ENCODE data around the gene UGT1A9.
"Not testable (repeated sequence)": the region's sequence is repeated elsewhere in the genome, so short reads cannot be mapped to it uniquely, and the experiment has no call there.

UGT1A9 gene

DNA sequence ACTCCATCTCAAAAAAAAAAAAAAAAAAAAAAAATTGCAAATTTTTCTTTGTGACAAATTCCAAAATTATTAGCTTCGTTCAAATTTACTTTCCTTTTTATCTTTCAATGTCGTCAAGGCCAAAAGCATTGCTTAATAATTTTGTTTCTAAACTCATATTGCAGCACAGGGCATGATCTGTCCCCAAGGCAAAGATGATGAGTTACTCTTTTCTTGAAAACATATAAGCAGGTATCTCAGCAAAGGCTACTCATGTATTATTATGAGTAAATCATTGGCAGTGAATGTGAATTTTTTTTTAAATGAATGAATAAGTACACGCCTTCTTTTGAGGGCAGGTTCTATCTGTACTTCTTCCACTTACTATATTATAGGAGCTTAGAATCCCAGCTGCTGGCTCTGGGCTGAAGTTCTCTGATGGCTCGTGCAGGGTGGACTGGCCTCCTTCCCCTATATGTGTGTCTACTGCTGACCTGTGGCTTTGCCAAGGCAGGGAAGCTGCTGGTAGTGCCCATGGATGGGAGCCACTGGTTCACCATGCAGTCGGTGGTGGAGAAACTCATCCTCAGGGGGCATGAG is 9.9 kb downstream of the UGT1A9 start, which contains the start of gene UGT1A7:
UGT1A7 (plus strand) TSS at position 381 of the 579 bp plus-strand sequence; CDS start at position 418, 37 bp downstream.
- no peak for DNase-seq

DNA sequence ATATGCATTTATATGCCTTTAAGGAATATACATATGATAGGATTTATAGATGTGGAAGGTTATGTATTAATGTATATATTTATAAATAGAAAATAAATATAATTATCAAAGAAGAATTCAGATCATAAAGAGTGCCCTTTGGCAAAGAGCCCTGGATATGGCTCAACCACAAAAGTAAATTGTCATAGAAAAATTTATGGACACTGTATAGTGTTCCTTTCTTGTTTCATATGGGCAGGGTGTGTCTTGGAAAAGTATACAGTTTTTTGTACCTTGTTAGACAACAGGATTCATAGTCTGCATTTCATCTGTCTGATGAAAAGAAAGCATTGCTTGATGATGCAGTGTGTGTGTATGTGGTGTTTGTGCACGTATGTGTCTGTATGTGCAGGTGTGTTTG is 12.9 kb downstream of the UGT1A9 start:
- DNase-seq = no peak

DNA sequence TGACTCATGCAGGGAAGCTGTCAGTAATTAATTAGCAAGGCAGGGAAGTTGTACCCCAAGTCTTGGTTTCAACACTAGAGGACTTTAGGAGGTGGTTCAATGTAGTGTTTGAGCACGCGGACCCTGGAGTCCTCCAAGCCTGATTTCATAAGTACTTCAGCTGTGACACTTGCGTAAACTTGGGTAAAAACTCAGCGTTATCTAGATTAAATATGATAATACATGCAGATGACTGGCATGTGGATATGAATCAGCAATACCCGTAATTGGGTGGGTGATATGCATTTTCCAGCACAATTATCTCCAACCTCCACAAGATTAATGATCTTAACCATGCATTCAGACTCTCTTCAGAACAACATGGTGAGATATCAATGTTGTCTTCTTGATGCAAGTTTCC is 15.2 kb downstream of the UGT1A9 start:
- no peak for DNase-seq

DNA sequence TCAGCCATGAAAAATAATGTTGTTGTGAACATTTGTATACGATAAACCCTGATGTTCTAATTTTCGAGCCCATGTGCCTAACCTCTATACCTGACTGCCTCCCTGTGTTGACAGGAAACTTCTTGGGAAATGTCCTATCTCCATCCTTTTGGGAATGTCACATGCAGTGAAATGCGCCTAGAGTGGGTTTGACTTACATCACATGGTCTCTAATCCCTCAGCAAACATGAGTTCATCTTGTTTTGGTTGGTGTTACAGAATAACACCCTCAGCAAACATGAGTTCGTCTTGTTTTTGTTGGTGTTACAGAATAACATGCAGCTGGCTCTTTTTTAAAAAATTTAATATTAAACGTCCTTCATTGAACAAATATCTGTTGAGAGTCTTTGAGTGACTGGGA is 16.6 kb downstream of the UGT1A9 start:
- DNase-seq = no peak

DNA sequence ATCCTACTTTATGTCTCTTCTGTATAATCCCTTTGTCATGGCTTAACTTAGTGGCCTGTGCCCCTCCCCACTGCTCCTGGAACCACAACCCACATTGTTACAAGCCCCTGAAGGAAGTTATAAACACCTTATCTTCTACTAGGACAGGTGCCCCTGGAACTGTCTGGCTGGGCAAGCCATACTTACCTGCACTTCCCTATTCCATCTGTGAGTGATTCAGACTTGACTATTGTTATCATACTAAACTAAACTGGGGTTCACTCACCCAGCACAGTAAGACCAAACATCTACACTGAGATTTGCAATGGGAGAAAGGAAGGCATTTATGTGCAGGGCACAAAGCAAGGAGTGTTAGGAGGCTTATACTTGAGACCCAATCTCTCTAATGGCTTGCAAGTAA is 17.3 kb downstream of the UGT1A9 start:
- no peak for DNase-seq

DNA sequence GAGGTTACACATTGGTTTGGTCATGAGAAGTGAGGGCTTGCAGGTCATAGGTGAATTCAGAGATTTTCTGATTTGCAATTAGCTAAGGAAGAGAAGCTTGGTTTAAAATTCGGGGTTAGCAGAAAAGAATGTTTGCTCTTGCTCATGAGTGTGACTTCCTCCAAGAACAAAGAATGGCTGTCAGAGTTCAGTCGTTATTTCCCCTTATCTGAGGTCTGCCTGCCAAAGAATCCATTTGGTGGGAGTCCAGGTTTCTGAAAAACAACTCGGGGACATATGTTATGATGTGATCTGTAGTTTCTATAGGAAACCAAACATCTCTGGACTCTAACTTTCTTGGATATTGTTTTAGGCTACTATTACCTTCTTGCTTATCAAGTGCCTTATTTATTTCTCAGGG is 17.8 kb downstream of the UGT1A9 start:
- DNase-seq = no peak

DNA sequence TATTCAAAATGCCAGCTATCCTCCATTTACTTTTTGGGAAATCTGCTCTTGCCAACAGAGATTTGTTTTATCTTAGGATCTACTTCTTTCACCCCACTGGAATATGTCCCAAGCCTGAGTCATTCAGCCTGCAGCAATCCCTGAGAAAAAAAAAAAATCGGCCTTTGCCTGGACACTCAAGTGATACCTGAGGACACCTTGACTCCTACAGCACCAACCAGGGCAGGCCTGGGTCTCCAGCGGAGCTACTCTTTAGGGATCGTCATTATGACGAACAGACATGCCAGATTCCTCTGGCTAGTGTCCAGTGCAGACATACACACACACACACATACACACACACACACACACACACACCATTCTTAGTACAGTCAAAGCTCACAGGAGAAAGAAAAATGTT is 18.7 kb downstream of the UGT1A9 start:
- DNase-seq = no peak

DNA sequence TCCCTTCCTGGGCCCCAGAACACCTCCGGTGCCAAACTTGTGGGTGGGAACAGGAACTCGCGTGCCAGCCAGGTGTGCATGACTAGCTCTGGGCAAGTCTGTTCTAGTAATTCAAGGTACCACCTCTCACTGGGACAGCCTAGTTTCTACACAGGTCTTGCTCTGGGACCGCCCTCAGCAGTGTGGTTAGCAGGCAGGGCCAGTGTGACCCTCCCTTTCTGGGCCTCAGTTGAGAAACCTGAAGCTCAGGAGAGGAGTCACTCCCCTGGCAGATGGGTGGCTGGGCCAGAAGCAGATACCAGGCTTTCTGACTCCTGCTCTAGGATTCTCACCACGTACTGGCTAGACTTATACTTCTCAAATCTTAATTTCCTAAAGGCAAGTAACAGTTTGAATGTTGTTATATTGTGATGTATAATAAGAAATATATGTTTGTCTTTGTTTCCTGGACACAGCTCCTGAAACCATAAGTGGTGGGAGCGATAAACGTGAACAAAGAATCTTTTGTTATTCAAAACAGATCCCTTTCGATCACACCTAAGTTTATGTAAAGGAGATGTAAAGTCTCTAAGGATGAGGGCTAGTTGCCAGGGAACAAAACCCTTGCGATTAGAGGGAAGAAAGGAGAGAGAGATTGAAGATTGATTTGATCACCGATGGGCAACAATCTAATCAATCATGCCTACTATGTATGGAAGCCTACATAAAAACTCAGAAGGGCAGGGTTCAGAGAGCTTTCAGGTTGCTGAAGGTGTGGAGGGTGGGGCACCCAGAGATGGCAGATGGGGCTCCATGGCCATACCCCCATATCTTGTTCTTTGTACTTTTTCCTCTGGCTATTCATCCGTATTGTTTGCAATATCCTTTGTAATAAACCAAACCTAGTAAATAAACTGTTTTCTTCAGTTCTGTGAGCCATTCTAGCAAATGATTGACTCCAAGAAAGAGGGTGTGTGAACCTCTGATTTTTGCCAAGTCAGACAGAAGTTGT is 20.0 kb downstream of the UGT1A9 start:
- no peak for DNase-seq

DNA sequence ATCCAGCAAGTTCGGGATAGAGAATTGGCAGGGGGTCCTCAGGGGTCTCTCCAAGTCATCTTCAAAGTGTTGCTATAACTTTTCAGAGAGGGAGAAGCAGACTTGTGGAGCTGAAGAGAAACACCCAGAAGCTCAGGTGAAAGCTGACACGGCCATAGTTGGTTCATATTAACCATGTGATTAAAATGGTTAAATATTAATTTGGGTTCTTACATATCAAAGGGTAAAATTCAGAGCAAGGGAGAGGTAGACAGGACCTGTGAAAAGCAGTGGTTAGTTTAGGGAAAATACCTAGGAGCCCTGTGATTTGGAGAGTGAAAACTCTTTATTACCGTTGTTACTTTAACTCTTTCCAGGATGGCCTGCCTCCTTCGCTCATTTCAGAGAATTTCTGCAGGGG is 20.9 kb downstream of the UGT1A9 start, which contains the start of gene UGT1A6:
UGT1A6 (plus strand) TSS at position 243 of the 400 bp plus-strand sequence; CDS start at position 358, 115 bp downstream.
- no peak for DNase-seq

DNA sequence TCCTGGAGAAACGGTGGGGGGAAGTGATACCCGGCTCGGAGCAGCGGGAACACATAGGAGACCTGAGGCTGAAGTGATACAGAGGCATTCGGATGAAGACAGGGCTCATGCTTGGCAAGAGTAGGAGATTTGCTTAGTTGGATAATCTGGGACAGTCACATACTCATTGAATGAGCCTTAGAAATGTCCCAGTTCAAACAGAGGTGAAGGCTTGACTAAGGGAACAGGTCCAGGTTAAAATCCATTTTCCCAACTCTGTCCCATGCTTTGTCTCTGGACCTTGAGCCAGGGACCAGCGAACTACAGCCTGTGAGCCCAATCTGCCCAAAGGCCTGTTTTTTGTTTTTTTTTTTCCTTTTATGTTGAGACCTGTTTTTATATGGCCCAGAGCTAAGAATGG is 22.3 kb downstream of the UGT1A9 start:
- DNase-seq = no peak

DNA sequence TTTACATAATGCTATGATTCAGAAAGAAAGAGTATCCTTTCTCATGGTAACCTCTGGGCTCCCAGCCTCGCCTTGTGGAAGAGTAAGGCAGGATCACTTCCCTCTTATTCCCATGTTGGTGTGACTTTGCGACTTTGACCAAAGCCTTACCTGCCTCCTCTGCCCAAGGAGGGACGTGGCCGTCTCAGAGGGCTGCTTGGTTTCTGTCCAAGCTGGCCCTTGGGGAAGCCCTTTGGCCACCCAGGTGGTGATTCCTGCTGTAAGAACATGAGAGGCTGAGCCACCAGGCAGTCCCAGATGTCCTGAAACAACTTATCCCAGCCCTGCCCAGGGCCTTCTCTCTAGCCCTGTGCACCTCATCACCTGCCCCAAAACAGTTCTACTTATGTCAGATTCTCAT is 27.0 kb downstream of the UGT1A9 start:
- no peak for DNase-seq

DNA sequence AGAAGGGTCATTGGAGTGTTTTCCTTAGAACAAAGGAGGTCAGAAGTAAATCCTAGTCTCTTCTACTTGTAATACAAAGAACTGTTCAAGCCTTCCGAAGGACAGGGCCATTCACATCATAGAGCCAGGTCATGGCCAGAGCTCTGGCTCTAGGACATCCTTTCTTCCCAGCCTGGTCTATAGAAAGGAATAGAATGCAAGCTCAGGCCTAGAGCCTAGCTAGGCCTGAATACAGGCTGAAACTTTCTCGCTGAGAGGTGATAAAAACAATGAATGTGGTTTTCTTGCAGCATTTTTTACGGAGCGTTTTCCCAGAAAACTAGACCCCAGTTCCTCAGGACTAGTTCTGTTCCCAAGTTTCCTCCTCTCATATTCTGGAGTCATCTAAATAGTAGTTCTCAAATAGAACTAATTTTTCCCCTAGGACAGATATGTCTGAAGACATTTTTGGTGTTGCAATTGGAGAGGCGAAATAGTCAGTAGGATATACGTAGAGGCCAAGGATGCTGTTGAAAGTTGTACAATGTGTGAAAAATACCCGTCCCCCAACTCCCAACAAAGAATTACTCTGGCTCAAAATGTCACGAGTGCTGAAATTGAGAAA is 27.8 kb downstream of the UGT1A9 start:
- no peak for DNase-seq

DNA sequence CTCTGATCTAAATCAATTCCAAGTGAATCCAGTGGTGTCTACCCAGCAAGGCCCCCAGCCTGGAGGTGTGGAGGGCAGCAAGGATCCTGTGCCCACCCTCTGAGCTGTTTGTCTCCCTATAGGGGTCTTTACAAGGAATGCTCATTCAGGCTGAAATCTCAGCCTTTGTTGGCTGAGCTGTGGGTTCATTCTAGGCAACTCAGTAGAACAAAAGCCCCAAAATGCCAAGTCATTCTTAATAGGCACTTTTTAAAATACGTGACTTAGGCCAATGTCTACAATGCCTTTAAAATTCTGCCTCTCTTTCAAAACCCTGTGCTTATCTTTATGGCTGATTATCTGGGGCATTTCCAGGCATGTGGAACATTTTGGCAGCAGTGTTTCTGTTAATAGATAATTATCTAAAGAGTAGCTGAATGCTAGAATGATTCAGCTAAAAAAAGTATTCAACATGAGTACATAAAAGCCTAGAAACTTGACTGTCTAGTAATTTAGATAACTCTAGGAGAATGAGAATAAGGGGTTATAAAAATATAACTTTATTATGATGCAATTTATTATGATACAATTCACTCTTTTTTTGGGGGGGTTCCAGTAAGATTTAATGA is 28.4 kb downstream of the UGT1A9 start:
- no peak for DNase-seq

DNA sequence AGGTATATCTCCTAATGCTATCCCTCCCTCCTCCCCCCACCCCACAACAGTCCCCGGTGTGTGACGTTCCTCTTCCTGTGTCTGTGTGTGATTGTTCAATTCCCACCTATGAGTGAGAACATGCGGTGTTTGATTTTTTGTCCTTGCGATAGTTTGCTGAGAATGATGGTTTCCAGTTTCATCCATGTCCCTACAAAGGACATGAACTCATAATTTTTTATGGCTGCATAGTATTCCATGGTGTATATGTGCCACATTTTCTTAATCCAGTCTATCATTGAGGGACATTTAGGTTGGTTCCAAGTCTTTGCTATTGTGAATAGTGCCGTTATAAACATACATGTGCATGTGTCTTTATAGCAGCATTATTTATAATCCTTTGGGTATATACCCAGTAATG is 29.1 kb downstream of the UGT1A9 start:
- DNase-seq = not testable (repeated sequence)

DNA sequence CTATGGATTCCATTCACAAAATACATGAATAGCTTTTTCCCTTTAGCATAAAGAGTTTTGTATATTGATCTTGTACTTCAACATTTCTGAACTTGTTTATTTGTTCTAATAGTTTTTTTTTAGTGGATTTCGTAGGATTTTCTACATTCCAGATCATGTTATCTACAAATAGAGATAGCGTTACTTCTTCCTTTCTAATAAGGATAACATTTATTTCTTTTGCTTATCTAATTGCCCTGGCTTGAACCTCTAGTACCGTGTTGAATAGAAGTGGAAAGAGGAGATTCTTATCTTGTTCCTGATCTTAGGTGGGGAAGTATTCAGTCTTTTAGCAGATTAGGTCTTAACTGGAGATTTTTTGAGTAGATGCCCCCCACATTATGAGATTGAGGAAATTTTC is 30.5 kb downstream of the UGT1A9 start:
- no peak for DNase-seq

DNA sequence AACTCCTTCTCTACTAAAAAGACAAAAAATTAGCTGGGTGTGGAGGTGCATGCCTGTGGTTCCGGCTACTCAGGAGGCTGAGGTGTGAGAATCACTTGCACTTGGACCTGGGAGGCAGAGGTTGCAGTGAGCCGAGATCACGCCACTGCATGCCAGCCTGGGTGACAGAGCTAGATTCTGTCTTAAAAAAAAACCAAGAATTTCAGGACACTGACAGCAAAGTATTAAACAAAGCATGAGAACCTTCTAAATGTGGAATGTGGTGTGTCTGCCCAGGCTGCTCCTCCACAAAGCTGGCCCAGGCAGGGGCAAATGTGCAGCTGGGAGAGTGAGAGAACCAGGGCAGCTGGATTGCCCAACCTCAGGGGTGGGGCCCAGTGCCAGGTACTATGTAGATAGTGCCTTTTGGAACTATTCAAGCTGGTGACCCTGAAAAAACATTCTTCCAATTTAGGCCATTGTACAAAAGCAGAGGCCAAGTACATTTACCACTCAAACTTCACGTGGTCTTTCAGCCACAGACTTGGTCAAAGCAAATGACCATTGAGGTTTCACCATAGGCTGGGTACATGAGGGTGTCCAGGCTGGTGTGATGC is 34.3 kb downstream of the UGT1A9 start:
- no peak for DNase-seq

DNA sequence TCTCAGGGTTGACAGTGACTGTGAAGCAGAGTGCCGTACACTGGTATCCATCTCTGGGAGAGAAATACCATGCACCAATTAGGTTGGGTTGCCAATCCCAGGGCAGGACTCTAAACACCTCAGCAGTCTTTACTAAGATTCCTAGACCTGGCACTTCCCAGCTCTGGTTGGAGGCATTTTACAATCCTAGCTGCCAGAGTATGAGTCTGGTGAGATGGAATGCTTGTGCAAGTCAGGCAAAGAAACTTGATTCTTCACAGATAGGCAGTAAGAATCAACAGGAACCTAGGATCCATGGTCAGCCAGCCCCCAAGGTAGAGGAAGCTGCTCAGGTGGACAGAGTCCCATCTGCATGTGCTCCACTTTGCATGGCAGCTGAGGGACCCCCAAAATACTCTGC is 35.0 kb downstream of the UGT1A9 start:
- DNase-seq = no peak

DNA sequence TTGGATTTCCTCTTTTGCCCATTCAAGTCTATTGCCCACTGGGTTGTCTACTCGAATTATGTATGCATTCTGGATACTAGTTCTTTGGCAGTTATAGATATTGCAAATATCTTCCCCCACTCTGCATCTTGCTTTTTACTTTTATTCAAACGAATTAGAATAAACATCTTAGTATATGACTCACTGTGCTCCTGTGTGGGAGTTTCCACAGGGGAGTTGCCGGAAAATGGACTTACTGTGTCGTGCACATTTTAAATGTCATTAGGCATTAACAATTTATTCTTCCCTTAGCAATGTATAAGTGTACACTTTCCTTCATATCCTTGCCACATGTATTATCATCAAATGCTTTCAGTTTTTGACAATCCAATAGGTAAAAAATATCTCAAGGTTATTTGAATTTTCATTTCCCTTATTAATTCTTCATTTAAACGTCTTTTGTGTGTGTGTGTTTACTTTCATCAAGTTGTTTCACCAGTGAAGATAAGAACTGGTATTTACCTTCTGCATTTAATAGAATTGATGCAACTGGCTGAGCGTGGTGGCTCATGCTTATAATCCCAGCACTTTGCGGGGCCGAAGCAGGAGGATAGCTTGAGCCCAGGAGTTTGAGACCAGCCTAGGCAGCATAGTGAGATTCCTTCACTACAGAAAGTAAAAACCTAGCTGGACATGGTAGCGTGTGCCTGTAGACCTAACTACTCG is 36.4 kb downstream of the UGT1A9 start:
- DNase-seq = no peak

DNA sequence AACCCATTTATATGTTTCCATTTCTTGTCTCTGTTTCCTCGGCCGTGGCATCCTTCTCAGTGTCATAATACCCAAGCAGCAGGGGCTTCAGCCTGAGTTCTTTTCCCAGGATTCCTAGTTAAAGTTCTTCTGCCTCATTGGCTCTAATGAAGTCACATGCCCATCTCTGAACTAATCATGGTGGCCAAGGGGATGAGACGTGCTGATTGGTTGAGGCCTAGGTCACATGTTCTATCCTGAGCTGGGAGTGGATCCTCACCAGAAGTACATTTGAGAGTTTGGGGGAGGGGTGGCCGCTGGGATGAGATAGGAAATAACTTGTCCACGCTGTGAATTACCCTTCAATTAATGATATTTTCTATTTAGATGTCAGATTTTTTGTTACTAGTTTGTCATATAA is 37.2 kb downstream of the UGT1A9 start:
- DNase-seq = no peak

DNA sequence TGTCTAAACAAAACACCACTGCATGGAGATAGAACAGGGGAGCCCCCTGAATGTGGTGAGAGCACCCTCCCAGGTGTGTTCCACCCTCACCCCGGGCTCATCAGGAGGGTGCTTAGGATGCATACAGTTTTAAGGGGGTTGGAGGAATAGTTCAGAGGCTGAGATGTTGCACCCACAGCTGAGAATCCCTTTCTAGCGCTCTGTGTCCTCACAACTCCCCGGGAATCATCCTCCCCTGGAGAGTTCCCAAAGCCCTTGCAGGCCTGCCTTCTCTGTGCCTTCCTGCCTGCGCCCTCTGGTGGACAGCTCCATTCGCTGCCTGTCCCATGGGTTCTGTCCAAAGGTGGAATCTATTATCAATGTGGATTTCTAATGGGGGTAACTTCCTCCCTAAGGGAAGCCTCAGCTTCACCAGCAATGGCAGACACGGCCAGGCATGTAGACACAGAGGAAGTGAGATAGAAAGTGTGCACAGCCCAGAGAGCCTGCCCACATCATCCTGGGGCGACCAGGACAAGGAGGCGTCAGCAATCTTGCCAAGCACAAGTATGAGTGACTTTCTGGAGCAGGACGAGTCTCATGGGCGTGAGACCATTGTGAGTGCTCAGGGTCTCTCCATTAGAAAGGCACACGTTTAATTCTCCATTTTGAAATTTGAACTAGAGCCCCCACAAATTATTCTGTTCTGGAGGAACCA is 39.8 kb downstream of the UGT1A9 start:
- DNase-seq = peak; percentile 8 to 56 (median 40)

DNA sequence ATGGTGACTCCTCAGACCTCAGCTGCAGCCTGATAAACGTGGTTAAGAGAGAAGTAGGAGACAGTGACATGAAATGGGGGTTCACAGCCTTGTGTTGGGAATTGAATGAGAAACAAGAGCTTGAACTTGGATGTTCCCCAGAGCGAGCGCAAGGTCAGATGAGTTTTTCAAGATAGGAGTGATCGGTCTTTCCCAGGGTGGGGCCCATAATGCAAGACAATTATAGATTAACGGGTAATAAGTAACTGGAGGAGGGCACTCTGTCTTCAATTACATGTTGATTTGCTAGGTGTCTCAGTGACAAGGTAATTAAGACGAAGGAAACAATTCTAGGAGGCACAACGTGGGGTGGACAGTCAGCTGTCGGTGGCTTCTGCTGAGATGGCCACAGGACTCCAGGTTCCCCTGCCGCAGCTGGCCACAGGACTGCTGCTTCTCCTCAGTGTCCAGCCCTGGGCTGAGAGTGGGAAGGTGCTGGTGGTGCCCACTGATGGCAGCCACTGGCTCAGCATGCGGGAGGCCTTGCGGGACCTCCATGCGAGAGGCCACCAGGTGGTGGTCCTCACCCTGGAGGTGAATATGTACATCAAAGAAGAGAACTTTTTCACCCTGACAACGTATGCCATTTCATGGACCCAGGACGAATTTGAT is 41.0 kb downstream of the UGT1A9 start, which contains the start of gene UGT1A5:
UGT1A5 (plus strand) TSS at position 297 of the 651 bp plus-strand sequence; CDS start at position 382, 85 bp downstream.
- DNase-seq = no peak
